Peyer's patch (tissue), 4 donors: Measurements from ENCODE around the gene PBX1. TPM values are rescaled to one million over a fixed set of nuclear protein-coding genes. Genes with fewer than 3 reads are reported as not detected.
"Not testable (repeated sequence)": the region's sequence is repeated elsewhere in the genome, so short reads cannot be mapped to it uniquely, and the experiment has no call there.

ENCODE experiments used
- DNase-seq, 3 donors: peaks; one replicate each; pipeline ENCODE4 v3.0.0-alpha.2; 2017 to 2019
- H3K27ac ChIP-seq, 4 donors: fragments of 200-600 bp; sonication (generic); one replicate each; pipeline ENCODE4 v1.5.1; 2016 to 2019
- H3K27me3 ChIP-seq, 2 donors: fragments of 200-600 bp; sonication (generic); one replicate each; pipeline ENCODE4 v1.5.1; 2019
- H3K36me3 ChIP-seq, 3 donors: fragments of 200-600 bp; sonication (generic); one replicate each; pipeline ENCODE4 v1.5.1; 2016 to 2019
- H3K4me1 ChIP-seq, 4 donors: fragments of 200-600 bp; sonication (generic); one replicate each; pipeline ENCODE4 v1.5.1; 2016 to 2019
- H3K4me3 ChIP-seq, 4 donors: fragments of 200-600 bp; sonication (generic); 1 replicate in 3 of 4; 2 replicates in 1 of 4; pipeline ENCODE4 v1.5.1; 2016 to 2019; ENCODE audit warnings: mild to moderate bottlenecking in 1 of 4
- H3K9me3 ChIP-seq, 4 donors: fragments of 200-600 bp; sonication (generic); one replicate each; pipeline ENCODE4 v1.5.1; 2016 to 2019; ENCODE audit warnings: mild to moderate bottlenecking in 1 of 4
- POLR2A ChIP-seq, 2 donors: fragments of 450-650 bp; IDR thresholded peaks; one replicate each; pipeline ENCODE4 v1.5.1; 2017; ENCODE audit warnings: antibody characterized with exemption in 2 of 2, mild to moderate bottlenecking in 2 of 2, moderate library complexity in 2 of 2
- total RNA-seq, 4 donors: library from RNA; depleted of rRNA; stranded (reverse); fragments of >200 nt; gene quantifications; one replicate each; pipeline ENCODE4 v1.1.0, GENCODE V29; 2016
- TF ChIP-seq, protein P1 (sequence below), 6 experiments: fragments of 450-650 bp in 4 of 6; fragments of 200-600 bp in 2 of 6; sonication (generic) in 1 of 6; IDR thresholded peaks; one replicate each; pipeline ENCODE4 v1.5.1; 2017 to 2019; ENCODE audit warnings: antibody characterized with exemption in 6 of 6, mild to moderate bottlenecking in 3 of 6, moderate library complexity in 1 of 6

PBX1 gene
- total RNA-seq, 4 donors from 2014 or later = 20.6 to 57.5 (median 40.4) TPM

GRCh38 chr1:164650531-164650930 lies 91.5 kb downstream of the PBX1 start:
- Histone ChIP-seq H3K27ac (peak overlapping the region in 3 of 4 donors; percentile 32 to 78 (median 72)), H3K27me3 (no peaks in the 10 kb centered on the region), H3K9me3 (no peaks in the 10 kb centered on the region), H3K4me3 (no peak overlapping the region), H3K36me3 (no peaks in the 10 kb centered on the region), H3K4me1 (peaks cover 0 to 65% (median 4%) of the 10 kb centered on the region in 4 donors)
- TF ChIP-seq POLR2A (IDR thresholded peaks at IDR 0.05) = no peak
- TF ChIP-seq, protein P1, sequence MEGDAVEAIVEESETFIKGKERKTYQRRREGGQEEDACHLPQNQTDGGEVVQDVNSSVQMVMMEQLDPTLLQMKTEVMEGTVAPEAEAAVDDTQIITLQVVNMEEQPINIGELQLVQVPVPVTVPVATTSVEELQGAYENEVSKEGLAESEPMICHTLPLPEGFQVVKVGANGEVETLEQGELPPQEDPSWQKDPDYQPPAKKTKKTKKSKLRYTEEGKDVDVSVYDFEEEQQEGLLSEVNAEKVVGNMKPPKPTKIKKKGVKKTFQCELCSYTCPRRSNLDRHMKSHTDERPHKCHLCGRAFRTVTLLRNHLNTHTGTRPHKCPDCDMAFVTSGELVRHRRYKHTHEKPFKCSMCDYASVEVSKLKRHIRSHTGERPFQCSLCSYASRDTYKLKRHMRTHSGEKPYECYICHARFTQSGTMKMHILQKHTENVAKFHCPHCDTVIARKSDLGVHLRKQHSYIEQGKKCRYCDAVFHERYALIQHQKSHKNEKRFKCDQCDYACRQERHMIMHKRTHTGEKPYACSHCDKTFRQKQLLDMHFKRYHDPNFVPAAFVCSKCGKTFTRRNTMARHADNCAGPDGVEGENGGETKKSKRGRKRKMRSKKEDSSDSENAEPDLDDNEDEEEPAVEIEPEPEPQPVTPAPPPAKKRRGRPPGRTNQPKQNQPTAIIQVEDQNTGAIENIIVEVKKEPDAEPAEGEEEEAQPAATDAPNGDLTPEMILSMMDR (IDR thresholded peaks at IDR 0.05) = no peak
- no peak for DNase-seq

GRCh38 chr1:164651351-164651951 lies 92.5 kb downstream of the PBX1 start:
- Histone ChIP-seq H3K4me1 (peaks cover 0 to 63% (median 4%) of the 10 kb centered on the region in 4 donors), H3K9me3 (no peaks in the 10 kb centered on the region), H3K4me3 (no peak overlapping the region), H3K27ac (peak overlapping the region in 3 of 4 donors; percentile 32 to 78 (median 72)), H3K36me3 (no peaks in the 10 kb centered on the region), H3K27me3 (no peaks in the 10 kb centered on the region)
- TF ChIP-seq, protein P1 (IDR thresholded peaks at IDR 0.05) = no peak
- TF ChIP-seq POLR2A (IDR thresholded peaks at IDR 0.05) = peak in 1 of 2 donors; percentile 24
- DNase-seq = peak in 2 of 3 donors; percentile 74 to 85

DNA sequence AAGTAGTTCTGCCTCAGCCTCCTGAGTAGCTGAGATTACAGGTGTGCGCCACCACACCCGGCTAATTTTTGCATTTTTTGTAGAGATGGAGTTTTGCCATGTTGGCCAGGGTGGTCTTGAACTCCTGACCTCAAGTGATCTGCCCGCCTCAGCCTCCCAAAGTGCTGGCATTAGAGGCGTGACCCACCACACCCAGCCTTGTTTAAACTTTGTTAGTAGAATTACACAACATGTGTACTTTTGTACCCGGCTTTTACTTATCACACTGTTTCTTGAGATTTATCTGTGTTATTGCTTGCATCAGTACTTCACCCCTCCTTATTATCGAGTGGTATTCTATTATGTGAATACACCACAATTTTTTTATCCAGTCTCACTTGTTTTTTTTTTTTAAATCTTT lies 94.0 kb downstream of the PBX1 start:
- peaks cover 0 to 50% (median 2%) of the 10 kb centered on the region in 4 donors for H3K4me1 ChIP-seq
- H3K27ac ChIP-seq = peak overlapping the region in 2 of 4 donors; percentile 68 to 72
- H3K27me3 ChIP-seq, H3K4me3 ChIP-seq, H3K9me3 ChIP-seq, H3K36me3 ChIP-seq: not testable (repeated sequence)
- DNase-seq = peak in 1 of 3 donors; percentile 66

- Histone ChIP-seq H3K27ac (peak overlapping the region in 1 of 4 donors; percentile 53), H3K4me3 (no peak overlapping the region), H3K9me3 (no peaks in the 10 kb centered on the region), H3K4me1 (peaks cover 0 to 52% (median 2%) of the 10 kb centered on the region in 4 donors), H3K36me3 (no peaks in the 10 kb centered on the region), H3K27me3 (no peaks in the 10 kb centered on the region)
- no peak for DNase-seq
- TF ChIP-seq, protein P1 (IDR thresholded peaks at IDR 0.05) = no peak
- no peak for TF ChIP-seq POLR2A (IDR thresholded peaks at IDR 0.05)
Measured at GRCh38 chr1:164653705-164654104, 94.7 kb downstream of the PBX1 start.

DNA sequence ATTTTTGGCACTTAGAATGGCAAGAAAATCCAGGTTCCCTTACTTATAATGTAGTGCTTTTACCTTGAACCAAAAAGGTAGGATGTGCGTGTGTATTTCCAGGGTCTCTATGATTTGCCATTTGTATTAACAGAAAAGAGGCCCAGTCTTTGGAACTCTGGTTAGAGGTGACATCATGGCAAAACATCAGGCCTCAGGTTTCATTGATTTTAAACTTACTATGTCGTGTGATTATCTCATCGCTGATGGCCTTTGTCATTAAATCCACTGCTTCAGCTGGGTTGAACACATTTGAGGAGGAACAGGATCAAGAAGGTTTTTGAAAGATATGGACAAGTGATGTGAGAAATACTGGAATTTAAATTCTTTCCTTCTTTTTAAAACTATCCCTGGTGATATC lies 95.2 kb downstream of the PBX1 start:
- TF ChIP-seq POLR2A (IDR thresholded peaks at IDR 0.05) = no peak
- TF ChIP-seq, protein P1 (IDR thresholded peaks at IDR 0.05) = no peak
- Histone ChIP-seq H3K4me1 (peaks cover 0 to 47% (median 2%) of the 10 kb centered on the region in 4 donors), H3K36me3 (no peaks in the 10 kb centered on the region), H3K27ac (no peak overlapping the region), H3K27me3 (no peaks in the 10 kb centered on the region), H3K4me3 (no peak overlapping the region), H3K9me3 (no peaks in the 10 kb centered on the region)
- DNase-seq = no peak

- Histone ChIP-seq H3K4me3 (no peak overlapping the region), H3K9me3 (no peaks in the 10 kb centered on the region), H3K27me3 (no peaks in the 10 kb centered on the region), H3K36me3 (no peaks in the 10 kb centered on the region), H3K4me1 (peaks cover 0 to 30% (median 0%) of the 10 kb centered on the region in 4 donors), H3K27ac (peak overlapping the region in 3 of 4 donors; percentile 62 to 91 (median 79))
- TF ChIP-seq, protein P1 (IDR thresholded peaks at IDR 0.05) = no peak
- no peak for TF ChIP-seq POLR2A (IDR thresholded peaks at IDR 0.05)
- no peak for DNase-seq
Measured at GRCh38 chr1:164658864-164659263, 99.9 kb downstream of the PBX1 start.
